ENCODE results near the gene MYO1D. TPM values are rescaled to one million over a fixed set of nuclear protein-coding genes. Genes with fewer than 3 reads are reported as not detected.
A peak's percentile ranks its signal among the peaks of the same experiment; 100 is the strongest.

MYO1D gene
- total RNA-seq, 1 donor, result 160 TPM

DNA sequence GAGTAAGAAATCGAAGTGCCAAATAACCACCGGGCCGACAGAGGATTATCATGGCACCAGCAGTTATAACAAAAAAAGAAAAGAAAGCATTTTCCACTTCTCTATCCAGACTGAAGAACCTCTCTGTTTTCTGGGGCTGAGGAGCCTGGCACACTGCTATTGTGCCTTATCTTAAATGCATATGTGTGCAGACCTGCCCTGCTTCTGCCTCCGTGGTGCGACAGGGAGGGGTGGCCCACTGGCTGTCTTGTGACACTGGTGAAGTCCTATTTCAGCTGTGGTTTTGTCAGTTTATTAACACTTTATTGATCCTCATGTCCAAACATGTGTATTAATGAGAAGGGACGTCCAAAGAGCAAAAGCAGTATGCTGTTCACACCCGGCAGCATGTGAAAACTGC, 334.7 kb downstream of the MYO1D start:
- Histone ChIP-seq H3K27ac (ENCODE audit: low read depth, low read length) (no peak overlapping the region), H4K20me1 (ENCODE audit: insufficient read depth, low read length) (no peaks in the 10 kb centered on the region)
- no peak for DNase-seq (ENCODE audit: insufficient read length, low spot score, missing footprints)

DNA sequence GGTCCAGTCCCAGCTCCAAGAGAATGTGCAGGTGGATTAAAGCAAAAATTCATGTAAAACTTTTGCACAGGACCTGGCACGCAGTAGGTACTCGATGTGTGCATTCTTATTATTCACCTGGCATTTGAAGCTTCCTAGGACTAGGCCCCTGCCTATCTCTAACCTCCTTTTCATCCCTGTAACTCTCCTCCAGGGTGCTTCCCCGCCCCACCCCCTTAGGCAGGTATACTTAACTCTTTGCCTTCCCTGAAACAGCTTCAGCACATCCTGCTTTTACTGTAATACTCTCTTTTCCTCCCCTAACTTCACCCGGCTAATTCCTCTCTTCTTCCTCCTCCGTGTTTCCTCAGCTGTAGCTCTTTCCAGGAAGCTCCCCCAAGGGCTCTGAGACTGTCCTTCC, 335.3 kb downstream of the MYO1D start:
- Histone ChIP-seq H4K20me1 (ENCODE audit: insufficient read depth, low read length) (no peaks in the 10 kb centered on the region), H3K79me2 (ENCODE audit: insufficient read depth, low read length) (no peaks in the 10 kb centered on the region), H3K4me3 (ENCODE audit: insufficient read depth, low read length) (no peak overlapping the region), H3K4me2 (ENCODE audit: insufficient read depth, low read length) (no peak overlapping the region), H3K9me3 (ENCODE audit: low read depth, low read length) (no peaks in the 10 kb centered on the region), H3K36me3 (ENCODE audit: insufficient read depth, low read length) (no peaks in the 10 kb centered on the region), H3K4me1 (ENCODE audit: insufficient read depth, low read length) (peaks cover 7% of the 10 kb centered on the region), H2AFZ (ENCODE audit: low read length) (no peak overlapping the region), H3K27me3 (ENCODE audit: insufficient read depth, low read length) (no peaks in the 10 kb centered on the region), H3K27ac (ENCODE audit: low read depth, low read length) (no peak overlapping the region)
- DNase-seq (ENCODE audit: insufficient read length, low spot score, missing footprints), result no peak
- TF ChIP-seq, protein P1, sequence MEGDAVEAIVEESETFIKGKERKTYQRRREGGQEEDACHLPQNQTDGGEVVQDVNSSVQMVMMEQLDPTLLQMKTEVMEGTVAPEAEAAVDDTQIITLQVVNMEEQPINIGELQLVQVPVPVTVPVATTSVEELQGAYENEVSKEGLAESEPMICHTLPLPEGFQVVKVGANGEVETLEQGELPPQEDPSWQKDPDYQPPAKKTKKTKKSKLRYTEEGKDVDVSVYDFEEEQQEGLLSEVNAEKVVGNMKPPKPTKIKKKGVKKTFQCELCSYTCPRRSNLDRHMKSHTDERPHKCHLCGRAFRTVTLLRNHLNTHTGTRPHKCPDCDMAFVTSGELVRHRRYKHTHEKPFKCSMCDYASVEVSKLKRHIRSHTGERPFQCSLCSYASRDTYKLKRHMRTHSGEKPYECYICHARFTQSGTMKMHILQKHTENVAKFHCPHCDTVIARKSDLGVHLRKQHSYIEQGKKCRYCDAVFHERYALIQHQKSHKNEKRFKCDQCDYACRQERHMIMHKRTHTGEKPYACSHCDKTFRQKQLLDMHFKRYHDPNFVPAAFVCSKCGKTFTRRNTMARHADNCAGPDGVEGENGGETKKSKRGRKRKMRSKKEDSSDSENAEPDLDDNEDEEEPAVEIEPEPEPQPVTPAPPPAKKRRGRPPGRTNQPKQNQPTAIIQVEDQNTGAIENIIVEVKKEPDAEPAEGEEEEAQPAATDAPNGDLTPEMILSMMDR (IDR thresholded peaks at IDR 0.05; ENCODE audit: extremely low read depth, low read depth, low read length), result no peak

More for the DNA sequence above, 334.7 kb downstream of the MYO1D start:
- Histone ChIP-seq H3K4me3 (ENCODE audit: insufficient read depth, low read length) (no peak overlapping the region), H3K4me1 (ENCODE audit: insufficient read depth, low read length) (peaks cover 2% of the 10 kb centered on the region), H3K79me2 (ENCODE audit: insufficient read depth, low read length) (no peaks in the 10 kb centered on the region), H3K36me3 (ENCODE audit: insufficient read depth, low read length) (no peaks in the 10 kb centered on the region), H3K27me3 (ENCODE audit: insufficient read depth, low read length) (no peaks in the 10 kb centered on the region), H3K4me2 (ENCODE audit: insufficient read depth, low read length) (no peak overlapping the region), H2AFZ (ENCODE audit: low read length) (no peak overlapping the region), H3K9me3 (ENCODE audit: low read depth, low read length) (no peaks in the 10 kb centered on the region)
- TF ChIP-seq, protein P1 (IDR thresholded peaks at IDR 0.05; ENCODE audit: extremely low read depth, low read depth, low read length), result no peak

DNA sequence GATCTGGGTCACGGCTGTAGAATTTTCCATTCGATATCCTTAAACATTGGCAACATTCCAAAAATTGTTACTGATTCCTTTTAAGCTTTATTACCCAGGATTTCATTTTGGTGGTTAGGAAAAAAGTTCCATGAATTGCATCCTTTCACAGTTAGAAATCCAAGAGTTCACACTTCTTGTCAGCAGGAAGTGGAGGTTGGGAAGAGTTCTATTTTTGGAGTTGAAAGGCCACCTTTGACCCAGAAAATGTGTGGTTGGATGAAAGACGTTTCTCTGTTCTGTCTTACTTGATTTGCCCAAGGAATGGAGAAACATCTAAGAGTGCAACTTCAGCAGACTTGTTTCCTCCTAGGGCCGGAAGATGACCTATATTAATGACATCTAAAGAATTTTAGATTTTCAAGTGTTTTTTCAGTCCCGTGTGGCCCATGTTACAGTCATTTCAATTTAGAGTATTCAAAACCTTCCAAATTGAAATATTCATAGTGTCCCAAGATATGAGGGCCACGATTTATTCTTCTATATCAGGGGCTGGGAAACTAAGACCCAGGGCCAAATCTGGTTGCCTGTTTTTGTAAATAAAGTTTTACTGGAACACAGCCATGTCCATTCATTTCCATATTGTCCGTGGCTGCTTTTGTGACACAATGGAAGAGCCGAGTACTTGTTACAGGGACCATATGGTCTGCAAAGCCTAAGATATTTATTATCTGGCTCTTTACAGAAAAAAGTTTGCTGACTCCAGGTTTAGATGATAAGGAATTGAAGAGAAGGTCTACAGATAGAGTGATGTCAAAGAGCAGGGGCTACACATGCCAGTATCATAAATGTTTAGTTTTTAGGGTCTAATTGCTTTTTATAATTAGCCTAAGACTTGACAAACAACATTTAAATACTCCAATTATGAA, 339.9 kb downstream of the MYO1D start:
- DNase-seq (ENCODE audit: insufficient read length, low spot score, missing footprints), result no peak

DNA sequence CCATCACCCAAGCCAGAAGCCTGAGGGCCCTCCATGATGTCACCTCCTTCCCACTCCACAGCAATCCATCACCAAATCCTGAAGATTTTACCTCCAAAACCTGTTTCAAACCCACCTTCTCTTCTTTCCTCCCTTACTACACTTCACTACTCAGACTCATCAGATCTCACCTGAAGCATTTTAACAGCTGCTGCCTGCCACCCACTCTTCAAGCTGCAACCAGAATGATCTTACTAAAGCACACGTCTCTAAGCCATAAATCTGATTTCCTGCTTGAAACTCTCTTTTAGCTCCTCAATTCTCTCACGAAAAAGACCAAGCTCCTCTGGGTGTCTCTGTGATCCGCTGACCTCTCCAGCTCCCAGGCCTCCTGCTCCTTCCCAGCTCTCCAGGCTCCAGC, 343.6 kb downstream of the MYO1D start:
- TF ChIP-seq, protein P1 (IDR thresholded peaks at IDR 0.05; ENCODE audit: extremely low read depth, low read depth, low read length), result no peak
- Histone ChIP-seq H3K9me3 (ENCODE audit: low read depth, low read length) (no peaks in the 10 kb centered on the region), H3K27ac (ENCODE audit: low read depth, low read length) (no peak overlapping the region), H3K27me3 (ENCODE audit: insufficient read depth, low read length) (no peaks in the 10 kb centered on the region), H2AFZ (ENCODE audit: low read length) (no peak overlapping the region), H3K79me2 (ENCODE audit: insufficient read depth, low read length) (no peaks in the 10 kb centered on the region), H3K36me3 (ENCODE audit: insufficient read depth, low read length) (no peaks in the 10 kb centered on the region), H3K4me3 (ENCODE audit: insufficient read depth, low read length) (no peak overlapping the region), H3K4me2 (ENCODE audit: insufficient read depth, low read length) (no peak overlapping the region), H3K4me1 (ENCODE audit: insufficient read depth, low read length) (peaks cover 12% of the 10 kb centered on the region), H4K20me1 (ENCODE audit: insufficient read depth, low read length) (no peaks in the 10 kb centered on the region)
- DNase-seq (ENCODE audit: insufficient read length, low spot score, missing footprints), result no peak

More for the DNA sequence above, 339.9 kb downstream of the MYO1D start:
- no peaks in the 10 kb centered on the region for H3K27me3 ChIP-seq (ENCODE audit: insufficient read depth, low read length)
- no peaks in the 10 kb centered on the region for H3K9me3 ChIP-seq (ENCODE audit: low read depth, low read length)
- H3K36me3 ChIP-seq (ENCODE audit: insufficient read depth, low read length), result no peaks in the 10 kb centered on the region
- TF ChIP-seq, protein P1 (IDR thresholded peaks at IDR 0.05; ENCODE audit: extremely low read depth, low read depth, low read length), result no peak
- peaks cover 12% of the 10 kb centered on the region for H3K4me1 ChIP-seq (ENCODE audit: insufficient read depth, low read length)
- peak overlapping the region; percentile 18 for H3K4me2 ChIP-seq (ENCODE audit: insufficient read depth, low read length)
- peak overlapping the region; percentile 21 for H2AFZ ChIP-seq (ENCODE audit: low read length)
- no peaks in the 10 kb centered on the region for H4K20me1 ChIP-seq (ENCODE audit: insufficient read depth, low read length)
- H3K27ac ChIP-seq (ENCODE audit: low read depth, low read length), result peak overlapping the region; percentile 9
- no peak overlapping the region for H3K4me3 ChIP-seq (ENCODE audit: insufficient read depth, low read length)
- no peaks in the 10 kb centered on the region for H3K79me2 ChIP-seq (ENCODE audit: insufficient read depth, low read length)

All from osteoblast (primary cell).